ENCODE data around the gene GALNT10.

GALNT10 gene

GRCh38 chr5:154373729-154374179 is 183.2 kb downstream of the GALNT10 start:
- H3K27ac ChIP-seq = no peak overlapping the region
- POLR2A ChIA-PET (ENCODE audit: low non-redundant PET) = no interaction called here
- no peak for DNase-seq (ENCODE audit: low spot score)
- CTCF ChIA-PET = interaction anchor here (0.8 kb wide), 1 partner anchor 32 kb away, joined by 3 read pairs; no protein-coding TSS in a partner anchor
- TF ChIP-seq CTCF (conservative IDR thresholded peaks at IDR 0.05; ENCODE audit: low read depth) = no peak

- TF ChIP-seq CTCF (conservative IDR thresholded peaks at IDR 0.05; ENCODE audit: low read depth) = no peak
- CTCF ChIA-PET = interaction anchor here (0.8 kb wide), 2 partner anchors 31 to 1458 kb away, joined by 3 read pairs; no protein-coding TSS in a partner anchor
- H3K27ac ChIP-seq = no peak overlapping the region
- no peak for DNase-seq (ENCODE audit: low spot score)
- POLR2A ChIA-PET (ENCODE audit: low non-redundant PET) = no interaction called here
These were observed 183.7 kb downstream of the GALNT10 start for GRCh38 chr5:154374264-154374663.

GRCh38 chr5:154375329-154376008 is 184.9 kb downstream of the GALNT10 start:
- ChIA-PET CTCF (interaction anchor here (0.5 to 0.7 kb wide), 2 partner anchors 47 to 819 kb away, joined by 3 read pairs; no protein-coding TSS in a partner anchor), POLR2A (ENCODE audit: low non-redundant PET) (no interaction called here)

GRCh38 chr5:154376481-154376880 is 185.9 kb downstream of the GALNT10 start:
- POLR2A ChIA-PET (ENCODE audit: low non-redundant PET) = no interaction called here
- TF ChIP-seq CTCF (conservative IDR thresholded peaks at IDR 0.05; ENCODE audit: low read depth) = no peak
- CTCF ChIA-PET = no interaction called here
- no peak for DNase-seq (ENCODE audit: low spot score)
- H3K27ac ChIP-seq = no peak overlapping the region

More at GRCh38 chr5:154375329-154376008, 184.9 kb downstream of the GALNT10 start:
- no peak for DNase-seq (ENCODE audit: low spot score)
- TF ChIP-seq CTCF (conservative IDR thresholded peaks at IDR 0.05; ENCODE audit: low read depth) = no peak
- H3K27ac ChIP-seq = no peak overlapping the region

- POLR2A ChIA-PET (ENCODE audit: low non-redundant PET) = no interaction called here
- no peak for TF ChIP-seq CTCF (conservative IDR thresholded peaks at IDR 0.05; ENCODE audit: low read depth)
- H3K27ac ChIP-seq = no peak overlapping the region
- no peak for DNase-seq (ENCODE audit: low spot score)
- CTCF ChIA-PET = no interaction called here
These were observed 187.4 kb downstream of the GALNT10 start for GRCh38 chr5:154377754-154378533.

- DNase-seq (ENCODE audit: low spot score) = no peak
- CTCF ChIA-PET = interaction anchor here (0.6 kb wide), 1 partner anchor 201 kb away, joined by 3 read pairs; no protein-coding TSS in a partner anchor
- POLR2A ChIA-PET (ENCODE audit: low non-redundant PET) = no interaction called here
- TF ChIP-seq CTCF (conservative IDR thresholded peaks at IDR 0.05; ENCODE audit: low read depth) = no peak
- no peak overlapping the region for H3K27ac ChIP-seq
These were observed 189.7 kb downstream of the GALNT10 start for GRCh38 chr5:154380263-154380662.

Data from RWPE1 (cell line).